Nephron (organoid): Measurements from ENCODE around the gene C19orf73.

Experiments
- H3K27ac Mint-ChIP-seq, 3 experiments: 2 replicates each; pipeline ENCODE4 v1.8.0; 2020; ENCODE audit warnings: mixed read lengths in 3 of 3, mild to moderate bottlenecking in 2 of 3, moderate library complexity in 1 of 3
- H3K27me3 Mint-ChIP-seq: 2 replicates; pipeline ENCODE4 v1.8.0; 2021; ENCODE audit warnings: low read depth, mild to moderate bottlenecking, moderate library complexity, mixed read lengths
- H3K36me3 Mint-ChIP-seq: 2 replicates; pipeline ENCODE4 v1.8.0; 2020; ENCODE audit warnings: low read depth, mixed read lengths
- H3K4me1 Mint-ChIP-seq: 2 replicates; pipeline ENCODE4 v1.8.0; 2020; ENCODE audit warnings: mixed read lengths
- H3K4me3 Mint-ChIP-seq, 3 experiments: 2 replicates each; pipeline ENCODE4 v1.8.0; 2020; ENCODE audit warnings: mild to moderate bottlenecking in 3 of 3, mixed read lengths in 3 of 3, moderate library complexity in 2 of 3
- H3K9me3 Mint-ChIP-seq: 2 replicates; pipeline ENCODE4 v1.8.0; 2020; ENCODE audit warnings: mixed read lengths
- TF ChIP-seq, protein P1 (sequence below), 3 experiments: fragments of 200-600 bp; sonication (generic); IDR thresholded peaks; one replicate each; pipeline ENCODE4 v1.5.0; 2021; ENCODE audit warnings: antibody characterized with exemption in 3 of 3; ENCODE audit not compliant: unreplicated experiment in 3 of 3

The C19orf73 gene

DNA sequence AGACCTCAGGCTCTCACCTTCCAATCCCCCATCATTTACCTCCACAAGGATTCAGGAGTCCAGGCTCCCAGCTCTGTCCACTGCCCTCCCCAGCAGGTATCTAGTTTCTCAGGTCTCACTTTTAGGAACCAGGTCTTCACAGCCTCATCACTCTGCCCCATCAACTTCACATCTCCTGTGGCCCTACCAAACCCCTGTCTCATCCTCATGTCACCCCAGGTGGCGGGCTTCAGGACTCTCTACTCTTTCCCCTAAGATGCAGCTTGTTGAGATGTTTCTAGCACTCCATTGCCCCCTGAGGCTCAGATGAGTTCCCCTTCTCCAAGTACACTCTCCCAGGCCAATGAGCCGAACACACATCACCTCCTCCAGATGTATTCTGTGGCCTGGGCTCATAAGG is 1.9 kb upstream of the C19orf73 start:
- H3K27me3 Mint-ChIP-seq = peaks cover 23% of the 10 kb centered on the region
- peak overlapping the region; percentile 62 to 77 (median 70) for H3K4me3 Mint-ChIP-seq
- H3K36me3 Mint-ChIP-seq = peaks cover 3% of the 10 kb centered on the region
- H3K4me1 Mint-ChIP-seq = peaks cover 19% of the 10 kb centered on the region
- no peaks in the 10 kb centered on the region for H3K9me3 Mint-ChIP-seq
- H3K27ac Mint-ChIP-seq = no peak overlapping the region
- TF ChIP-seq, protein P1, sequence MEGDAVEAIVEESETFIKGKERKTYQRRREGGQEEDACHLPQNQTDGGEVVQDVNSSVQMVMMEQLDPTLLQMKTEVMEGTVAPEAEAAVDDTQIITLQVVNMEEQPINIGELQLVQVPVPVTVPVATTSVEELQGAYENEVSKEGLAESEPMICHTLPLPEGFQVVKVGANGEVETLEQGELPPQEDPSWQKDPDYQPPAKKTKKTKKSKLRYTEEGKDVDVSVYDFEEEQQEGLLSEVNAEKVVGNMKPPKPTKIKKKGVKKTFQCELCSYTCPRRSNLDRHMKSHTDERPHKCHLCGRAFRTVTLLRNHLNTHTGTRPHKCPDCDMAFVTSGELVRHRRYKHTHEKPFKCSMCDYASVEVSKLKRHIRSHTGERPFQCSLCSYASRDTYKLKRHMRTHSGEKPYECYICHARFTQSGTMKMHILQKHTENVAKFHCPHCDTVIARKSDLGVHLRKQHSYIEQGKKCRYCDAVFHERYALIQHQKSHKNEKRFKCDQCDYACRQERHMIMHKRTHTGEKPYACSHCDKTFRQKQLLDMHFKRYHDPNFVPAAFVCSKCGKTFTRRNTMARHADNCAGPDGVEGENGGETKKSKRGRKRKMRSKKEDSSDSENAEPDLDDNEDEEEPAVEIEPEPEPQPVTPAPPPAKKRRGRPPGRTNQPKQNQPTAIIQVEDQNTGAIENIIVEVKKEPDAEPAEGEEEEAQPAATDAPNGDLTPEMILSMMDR (IDR thresholded peaks at IDR 0.05; ENCODE audit: unreplicated experiment in 3 of 3) = no peak

DNA sequence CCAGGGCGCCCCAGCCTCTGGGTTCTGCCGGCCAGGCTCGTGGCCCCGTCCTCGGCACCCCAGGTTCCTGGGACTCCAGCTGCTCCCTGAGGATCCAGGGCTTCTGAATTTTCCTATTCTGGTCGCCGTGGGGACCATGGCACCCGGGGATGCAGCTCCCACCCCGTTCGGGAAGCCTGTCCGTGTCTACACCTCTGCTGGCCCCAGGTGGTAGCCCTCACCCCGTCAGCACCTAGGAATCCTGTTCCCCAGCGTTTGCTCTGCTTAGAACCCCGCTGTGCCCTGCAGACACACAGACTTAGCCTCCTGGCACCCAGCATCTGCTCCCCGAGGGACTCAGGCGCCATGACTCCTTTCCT is 1.4 kb upstream of the C19orf73 start:
- H3K27me3 Mint-ChIP-seq = peaks cover 23% of the 10 kb centered on the region
- H3K4me3 Mint-ChIP-seq = peak overlapping the region; percentile 62 to 77 (median 70)
- no peaks in the 10 kb centered on the region for H3K9me3 Mint-ChIP-seq
- TF ChIP-seq, protein P1 (IDR thresholded peaks at IDR 0.05; ENCODE audit: unreplicated experiment in 3 of 3) = no peak
- peaks cover 3% of the 10 kb centered on the region for H3K36me3 Mint-ChIP-seq
- H3K27ac Mint-ChIP-seq = no peak overlapping the region
- peaks cover 21% of the 10 kb centered on the region for H3K4me1 Mint-ChIP-seq

DNA sequence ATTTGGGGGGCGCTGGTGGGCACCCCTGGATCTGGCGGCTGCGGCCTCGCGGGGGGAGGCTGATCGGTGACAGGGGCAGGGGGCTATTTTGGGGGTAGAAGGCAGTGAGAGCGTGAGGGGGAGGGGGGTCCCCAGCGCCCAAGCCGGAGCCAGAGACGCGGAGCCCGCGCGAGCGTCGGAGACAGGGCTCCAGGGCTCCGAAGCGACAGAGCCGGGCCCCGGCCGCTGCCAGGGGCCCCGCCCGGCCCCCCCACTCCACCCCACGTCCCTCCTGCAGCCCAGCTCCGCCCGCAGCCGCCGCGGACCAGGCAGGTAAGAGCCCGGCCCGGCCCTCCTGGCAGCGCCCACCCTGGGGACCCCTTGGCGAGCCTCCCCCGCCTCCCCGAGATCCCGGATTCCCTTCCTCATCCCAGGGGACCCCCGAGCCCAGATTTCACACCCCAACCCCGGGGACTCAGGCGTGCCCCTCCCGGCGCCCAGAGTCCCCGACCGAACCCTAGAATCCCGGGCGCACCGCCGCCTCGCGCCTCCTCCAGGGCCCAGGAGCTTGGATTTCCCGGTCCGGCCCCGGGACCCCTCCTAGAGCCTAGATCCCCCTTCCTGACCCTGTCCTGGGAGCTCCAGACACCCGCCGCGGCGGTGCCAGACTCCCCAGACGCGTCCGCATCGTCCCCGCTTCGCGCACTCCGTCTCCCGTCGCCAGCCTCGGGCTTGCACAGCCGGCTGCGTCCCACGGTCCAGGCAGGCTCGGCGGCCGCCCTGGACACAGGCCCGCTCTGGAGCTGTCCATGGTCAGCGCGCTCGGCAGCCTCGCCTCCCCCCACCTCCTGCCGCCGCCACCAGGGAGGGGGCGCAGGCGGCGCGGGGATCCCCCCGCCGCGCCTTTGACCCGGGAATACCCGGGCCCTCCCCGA is 725 bp upstream of the C19orf73 start, which contains the start of gene PPFIA3:
Gene PPFIA3 (plus strand): TSS at position 134 of the 914 bp plus-strand sequence. CDS start 8,330 bp downstream, outside the sequence.
- peaks cover 17% of the 10 kb centered on the region for H3K27me3 Mint-ChIP-seq
- H3K36me3 Mint-ChIP-seq = peaks cover 3% of the 10 kb centered on the region
- peaks cover 26% of the 10 kb centered on the region for H3K4me1 Mint-ChIP-seq
- H3K27ac Mint-ChIP-seq = peak within 1 kb of the TSS; percentile 63 to 89 (median 63)
- TF ChIP-seq, protein P1 (IDR thresholded peaks at IDR 0.05; ENCODE audit: unreplicated experiment in 3 of 3) = no peak
- H3K4me3 Mint-ChIP-seq = peak within 1 kb of the TSS; percentile 84 to 93 (median 85)
- H3K9me3 Mint-ChIP-seq = no peaks in the 10 kb centered on the region

DNA sequence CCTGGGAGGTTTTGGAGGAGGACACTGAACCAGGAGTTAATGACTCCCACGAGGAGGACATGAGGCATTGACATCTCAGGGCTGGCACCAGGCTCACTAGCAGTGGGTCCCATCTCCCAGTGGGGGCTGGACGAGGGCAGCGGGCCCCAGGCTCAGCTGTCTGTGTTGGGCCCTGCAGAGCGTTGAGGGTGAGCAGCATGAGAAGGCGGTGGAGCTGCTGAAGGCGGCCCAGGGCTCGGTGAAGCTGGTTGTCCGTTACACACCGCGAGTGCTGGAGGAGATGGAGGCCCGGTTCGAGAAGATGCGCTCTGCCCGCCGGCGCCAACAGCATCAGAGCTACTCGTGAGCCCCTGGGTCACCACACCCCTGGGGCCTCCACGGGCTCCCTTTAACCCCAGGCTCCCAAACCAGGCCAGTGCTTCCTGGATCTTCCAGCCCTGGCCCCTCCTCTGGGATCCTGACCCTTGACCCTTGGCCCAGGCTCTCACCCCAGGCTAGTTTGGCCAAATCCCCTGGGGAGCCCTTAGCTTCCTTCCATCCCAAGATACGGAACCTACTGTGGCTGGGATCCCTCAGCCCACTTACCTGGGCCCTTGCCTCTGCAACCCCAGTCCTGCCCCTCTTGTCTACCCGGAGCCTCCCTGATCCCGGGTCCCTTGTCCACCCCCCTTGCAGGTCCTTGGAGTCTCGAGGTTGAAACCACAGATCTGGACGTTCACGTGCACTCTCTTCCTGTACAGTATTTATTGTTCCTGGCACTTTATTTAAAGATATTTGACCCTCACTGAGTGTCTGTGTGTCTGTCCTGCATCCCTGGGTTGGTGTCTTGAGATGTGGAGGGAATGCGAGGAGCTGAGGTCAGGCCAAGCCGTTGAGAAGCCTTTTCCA is 1.0 kb downstream of the C19orf73 start:
- H3K27ac Mint-ChIP-seq = peak overlapping the region; percentile 63 to 89 (median 70)
- peaks cover 32% of the 10 kb centered on the region for H3K4me1 Mint-ChIP-seq
- H3K27me3 Mint-ChIP-seq = peaks cover 16% of the 10 kb centered on the region
- no peaks in the 10 kb centered on the region for H3K9me3 Mint-ChIP-seq
- TF ChIP-seq, protein P1 (IDR thresholded peaks at IDR 0.05; ENCODE audit: unreplicated experiment in 3 of 3) = no peak
- H3K36me3 Mint-ChIP-seq = peaks cover 3% of the 10 kb centered on the region
- H3K4me3 Mint-ChIP-seq = peak overlapping the region; percentile 84 to 93 (median 85)

DNA sequence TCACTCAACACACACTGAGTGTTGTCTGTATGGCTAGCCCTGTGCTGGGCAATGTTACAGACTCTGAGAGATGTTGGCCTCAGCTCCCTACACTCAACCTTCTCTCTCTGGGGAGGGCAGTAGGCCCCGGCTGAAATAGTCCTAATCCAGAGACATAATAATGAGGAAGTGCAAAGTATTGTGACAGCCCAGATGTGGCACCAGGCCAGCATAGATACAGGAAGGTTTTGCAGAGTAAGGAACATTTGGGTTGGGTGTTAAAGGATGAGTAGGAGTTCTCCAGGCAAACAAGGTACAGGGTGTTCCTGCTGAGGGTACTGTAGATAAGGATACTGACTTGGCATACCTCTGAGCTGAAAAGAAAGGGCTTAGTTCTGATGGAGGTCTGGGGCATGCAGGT is 2.4 kb downstream of the C19orf73 start:
- H3K36me3 Mint-ChIP-seq = peaks cover 3% of the 10 kb centered on the region
- H3K27ac Mint-ChIP-seq = peak overlapping the region; percentile 48 to 70 (median 50)
- H3K4me3 Mint-ChIP-seq = peak overlapping the region; percentile 84 to 93 (median 85)
- H3K4me1 Mint-ChIP-seq = peaks cover 32% of the 10 kb centered on the region
- TF ChIP-seq, protein P1 (IDR thresholded peaks at IDR 0.05; ENCODE audit: unreplicated experiment in 3 of 3) = no peak
- peaks cover 9% of the 10 kb centered on the region for H3K27me3 Mint-ChIP-seq
- no peaks in the 10 kb centered on the region for H3K9me3 Mint-ChIP-seq
